Suprapubic skin (tissue), 3 donors: ENCODE measurements around the gene CA11.

Source experiments
- CTCF ChIP-seq, 2 donors: fragments of 200-600 bp in 1 of 2; fragments of 450-650 bp in 1 of 2; sonication (generic) in 1 of 2; IDR thresholded peaks; one replicate each; pipeline ENCODE4 v1.5.1; 2016 to 2019; ENCODE audit warnings: antibody characterized with exemption in 2 of 2, mild to moderate bottlenecking in 1 of 2, moderate library complexity in 1 of 2
- POLR2AphosphoS5 ChIP-seq, 3 donors: sonication (generic); formaldehyde crosslinking; IDR thresholded peaks; one replicate each; pipeline ENCODE4 v1.6.1; 2017; ENCODE audit warnings: antibody characterized with exemption in 3 of 3

DNA sequence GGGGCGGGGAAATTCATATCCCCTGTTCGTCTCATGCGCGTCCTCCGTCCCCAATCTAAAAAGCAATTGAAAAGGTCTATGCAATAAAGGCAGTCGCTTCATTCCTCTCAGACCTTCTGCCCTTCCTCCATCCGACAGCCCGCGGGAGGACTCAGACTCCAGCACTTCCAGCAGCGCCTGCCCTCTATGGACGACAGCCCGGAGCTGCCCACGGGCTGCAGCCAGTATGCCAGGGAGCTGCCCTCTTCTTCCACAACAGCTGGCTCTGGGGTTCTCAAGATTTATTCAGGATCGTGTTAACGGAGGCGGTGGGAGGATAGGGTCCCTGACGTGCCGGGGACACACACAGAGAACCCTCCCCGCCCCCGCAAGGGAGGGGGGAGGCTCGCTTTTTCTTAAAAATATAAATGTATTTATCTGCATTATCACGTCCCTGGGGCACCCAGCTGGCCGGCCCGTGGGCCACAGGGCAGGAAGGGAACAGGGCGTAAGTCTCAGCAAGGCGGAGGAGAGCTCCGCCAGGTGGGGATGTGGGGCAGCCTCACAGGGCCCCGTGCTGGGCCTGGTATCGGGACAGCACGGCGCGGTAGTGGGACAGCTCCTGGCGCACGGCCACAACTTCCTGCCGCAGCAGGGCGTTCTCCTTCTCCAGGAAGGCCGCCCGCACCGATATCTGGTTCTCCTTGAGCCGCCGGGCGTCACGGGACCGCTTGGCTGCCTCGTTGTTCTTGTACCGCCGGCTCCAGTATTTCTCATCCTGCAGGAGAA, 15.5 kb downstream of the CA11 start:
- TF ChIP-seq POLR2AphosphoS5 (IDR thresholded peaks at IDR 0.05) (no peak), CTCF (IDR thresholded peaks at IDR 0.05) (no peak)
